ENCODE measurements around the gene GSPT1. TPM values are rescaled to one million over a fixed set of nuclear protein-coding genes. Genes with fewer than 3 reads are reported as not detected.

The GSPT1 gene
- total RNA-seq, 1 experiment from 2014 or later = 199 TPM

DNA sequence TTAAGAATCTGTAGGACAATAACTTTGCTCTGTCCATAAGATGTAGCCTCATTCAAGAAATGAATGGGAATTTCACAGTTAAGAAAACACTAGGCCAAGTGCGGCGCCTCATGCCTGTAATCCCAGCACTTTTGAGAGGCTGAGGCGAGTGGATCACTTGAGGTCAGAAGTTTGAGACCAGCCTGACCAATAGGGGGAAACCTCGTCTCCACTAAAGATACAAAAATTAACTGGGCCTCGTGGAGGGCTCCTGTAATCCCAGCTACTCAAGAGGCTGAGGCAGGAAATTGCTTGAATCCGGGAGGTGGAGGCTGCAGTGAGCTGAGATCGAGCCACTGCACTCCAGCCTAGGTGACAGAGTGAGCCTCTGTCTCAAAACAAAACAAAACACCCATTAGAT lies 44.6 kb downstream of the GSPT1 start:
- Mint-ChIP-seq H3K9me3 (ENCODE audit: unreplicated experiment) (no peaks in the 10 kb centered on the region), H3K4me1 (ENCODE audit: insufficient read depth, unreplicated experiment) (peaks cover 6% of the 10 kb centered on the region), H3K36me3 (ENCODE audit: insufficient read depth, unreplicated experiment) (peaks cover 76% of the 10 kb centered on the region), H3K4me3 (ENCODE audit: unreplicated experiment) (no peak overlapping the region), H3K27me3 (ENCODE audit: insufficient read depth, unreplicated experiment) (no peaks in the 10 kb centered on the region), H3K27ac (ENCODE audit: low read depth, unreplicated experiment) (no peak overlapping the region)
- ChIA-PET POLR2A (no interaction called here), CTCF (interaction anchor here (0.7 to 1.1 kb wide), 3 partner anchors 12 to 42 kb away, joined by 3 read pairs; no protein-coding TSS in a partner anchor)
- TF ChIP-seq, protein P1, sequence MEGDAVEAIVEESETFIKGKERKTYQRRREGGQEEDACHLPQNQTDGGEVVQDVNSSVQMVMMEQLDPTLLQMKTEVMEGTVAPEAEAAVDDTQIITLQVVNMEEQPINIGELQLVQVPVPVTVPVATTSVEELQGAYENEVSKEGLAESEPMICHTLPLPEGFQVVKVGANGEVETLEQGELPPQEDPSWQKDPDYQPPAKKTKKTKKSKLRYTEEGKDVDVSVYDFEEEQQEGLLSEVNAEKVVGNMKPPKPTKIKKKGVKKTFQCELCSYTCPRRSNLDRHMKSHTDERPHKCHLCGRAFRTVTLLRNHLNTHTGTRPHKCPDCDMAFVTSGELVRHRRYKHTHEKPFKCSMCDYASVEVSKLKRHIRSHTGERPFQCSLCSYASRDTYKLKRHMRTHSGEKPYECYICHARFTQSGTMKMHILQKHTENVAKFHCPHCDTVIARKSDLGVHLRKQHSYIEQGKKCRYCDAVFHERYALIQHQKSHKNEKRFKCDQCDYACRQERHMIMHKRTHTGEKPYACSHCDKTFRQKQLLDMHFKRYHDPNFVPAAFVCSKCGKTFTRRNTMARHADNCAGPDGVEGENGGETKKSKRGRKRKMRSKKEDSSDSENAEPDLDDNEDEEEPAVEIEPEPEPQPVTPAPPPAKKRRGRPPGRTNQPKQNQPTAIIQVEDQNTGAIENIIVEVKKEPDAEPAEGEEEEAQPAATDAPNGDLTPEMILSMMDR (IDR thresholded peaks at IDR 0.05; ENCODE audit: unreplicated experiment) = peak; percentile 7
- intact Hi-C loops (cut with micrococcal nuclease) = no loop called here
- BruUV-seq (replicated peaks) = no TSS peak
- DNase-seq (ENCODE audit: unreplicated experiment) = peak; percentile 19

DNA sequence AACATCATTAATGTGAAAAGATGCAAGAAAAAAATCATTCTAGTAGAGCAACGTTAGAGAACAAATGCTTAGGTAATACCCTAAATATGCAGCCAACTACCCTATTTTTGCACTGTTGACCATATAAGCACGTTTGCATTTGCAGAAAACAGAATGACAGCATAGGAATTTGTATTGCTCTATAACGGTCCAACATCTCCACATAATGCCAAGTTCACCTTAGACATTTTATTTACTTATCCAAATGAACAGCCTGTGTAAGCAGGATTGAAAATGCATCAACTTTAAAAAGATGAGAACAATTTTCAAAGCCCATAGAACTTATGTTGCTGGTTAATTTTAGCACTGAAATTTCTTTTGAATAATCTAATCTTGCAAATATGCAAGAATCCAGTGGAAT lies 45.4 kb downstream of the GSPT1 start:
- intact Hi-C loops (cut with micrococcal nuclease) = no loop called here
- CTCF ChIA-PET = no interaction called here
- TF ChIP-seq, protein P1 (IDR thresholded peaks at IDR 0.05; ENCODE audit: unreplicated experiment) = no peak
- Mint-ChIP-seq H3K36me3 (ENCODE audit: insufficient read depth, unreplicated experiment) (peaks cover 69% of the 10 kb centered on the region), H3K4me3 (ENCODE audit: unreplicated experiment) (no peak overlapping the region), H3K9me3 (ENCODE audit: unreplicated experiment) (no peaks in the 10 kb centered on the region), H3K4me1 (ENCODE audit: insufficient read depth, unreplicated experiment) (peaks cover 6% of the 10 kb centered on the region), H3K27ac (ENCODE audit: low read depth, unreplicated experiment) (no peak overlapping the region), H3K27me3 (ENCODE audit: insufficient read depth, unreplicated experiment) (no peaks in the 10 kb centered on the region)
- BruUV-seq (replicated peaks) = no TSS peak
- DNase-seq (ENCODE audit: unreplicated experiment) = no peak
- POLR2A ChIA-PET = no interaction called here

DNA sequence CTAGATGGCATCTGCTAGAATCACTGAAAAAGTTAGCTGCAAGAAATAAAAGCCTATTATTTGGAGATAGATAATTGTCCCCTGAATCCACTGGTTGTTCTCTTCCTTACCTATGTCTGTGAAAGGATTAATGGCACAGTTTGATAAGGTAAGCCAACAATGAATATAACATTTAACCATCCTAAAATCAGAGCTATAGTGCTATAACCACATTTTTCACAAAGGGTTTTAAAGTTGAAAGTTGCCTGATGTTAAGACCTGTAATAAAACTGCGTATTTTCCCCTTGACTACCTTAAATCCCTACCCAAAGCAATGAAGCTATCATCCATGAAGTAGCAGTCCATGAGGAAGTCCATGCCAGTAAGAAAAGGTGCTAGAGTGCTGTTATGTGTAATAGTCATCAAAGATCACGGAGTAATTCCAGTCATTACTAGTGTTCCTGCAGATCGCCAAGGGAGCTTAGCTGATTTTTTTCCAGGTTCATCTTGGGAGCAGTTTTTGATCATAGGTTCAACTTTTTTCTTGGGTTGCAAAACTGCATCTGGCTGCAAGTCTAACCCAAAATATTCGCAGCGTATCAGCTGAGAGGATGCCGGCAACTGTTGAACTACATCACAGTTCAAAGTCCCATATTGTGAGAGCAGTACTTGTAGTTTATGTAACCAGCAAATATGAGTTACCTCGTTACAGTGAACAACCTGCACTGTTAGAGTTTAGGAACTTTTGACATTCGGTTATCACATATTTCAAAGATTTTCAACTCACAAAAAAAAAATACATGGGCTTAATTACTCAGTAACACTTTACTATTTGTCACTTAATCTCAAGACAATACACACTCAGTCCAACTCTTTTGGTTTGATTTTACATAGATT lies 46.2 kb downstream of the GSPT1 start:
- TF ChIP-seq, protein P1 (IDR thresholded peaks at IDR 0.05; ENCODE audit: unreplicated experiment) = no peak
- POLR2A ChIA-PET = interaction anchor here (0.6 to 2.1 kb wide), 4 partner anchors 9 to 23 kb away, joined by 3 to 9 read pairs (median 4); partner anchors contain the start of gene RSL1D1
- BruUV-seq (replicated peaks) = no TSS peak
- H3K9me3 Mint-ChIP-seq (ENCODE audit: unreplicated experiment) = no peaks in the 10 kb centered on the region
- CTCF ChIA-PET = interaction anchor here (0.6 to 1.6 kb wide), 4 partner anchors 16 to 463 kb away, joined by 3 to 5 read pairs (median 4); no protein-coding TSS in a partner anchor
- intact Hi-C loops (cut with micrococcal nuclease) = no loop called here
- H3K27ac Mint-ChIP-seq (ENCODE audit: low read depth, unreplicated experiment) = no peak overlapping the region
- H3K4me1 Mint-ChIP-seq (ENCODE audit: insufficient read depth, unreplicated experiment) = peaks cover 6% of the 10 kb centered on the region
- H3K36me3 Mint-ChIP-seq (ENCODE audit: insufficient read depth, unreplicated experiment) = peaks cover 68% of the 10 kb centered on the region
- H3K27me3 Mint-ChIP-seq (ENCODE audit: insufficient read depth, unreplicated experiment) = no peaks in the 10 kb centered on the region
- no peak for DNase-seq (ENCODE audit: unreplicated experiment)
- H3K4me3 Mint-ChIP-seq (ENCODE audit: unreplicated experiment) = no peak overlapping the region

DNA sequence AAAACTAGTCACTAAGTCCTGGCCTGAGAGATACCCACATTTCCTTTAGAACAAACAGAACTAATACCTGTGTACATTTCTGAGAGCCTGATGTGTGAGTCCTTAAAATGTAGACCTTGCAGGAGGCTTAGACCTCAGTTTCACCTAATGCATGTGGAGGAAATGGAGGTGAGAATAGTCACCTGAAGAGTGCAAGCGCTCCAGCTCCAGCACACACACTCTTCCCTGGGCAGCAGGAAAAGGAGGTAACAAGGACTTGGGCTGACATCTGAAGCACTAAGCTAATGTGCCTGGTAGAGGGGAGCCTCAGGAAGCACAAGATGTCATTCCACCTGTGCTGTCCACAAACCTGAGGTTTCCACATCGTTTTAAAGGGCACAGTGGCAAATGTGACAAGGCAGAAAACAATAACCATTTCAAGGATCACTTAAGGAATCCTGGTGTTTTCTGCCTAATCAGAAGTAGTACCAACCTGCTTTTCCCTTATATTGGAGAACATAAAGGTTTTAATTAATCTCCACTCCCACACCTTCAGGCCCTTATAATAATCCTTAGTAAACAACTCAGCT lies 47.3 kb downstream of the GSPT1 start:
- CTCF ChIA-PET = interaction anchor here (0.6 to 1.6 kb wide), 5 partner anchors 11 to 905 kb away, joined by 3 to 8 read pairs (median 5); no protein-coding TSS in a partner anchor
- no TSS peak for BruUV-seq (replicated peaks)
- no peak for DNase-seq (ENCODE audit: unreplicated experiment)
- Mint-ChIP-seq H3K4me1 (ENCODE audit: insufficient read depth, unreplicated experiment) (peaks cover 6% of the 10 kb centered on the region), H3K9me3 (ENCODE audit: unreplicated experiment) (no peaks in the 10 kb centered on the region), H3K27ac (ENCODE audit: low read depth, unreplicated experiment) (no peak overlapping the region), H3K36me3 (ENCODE audit: insufficient read depth, unreplicated experiment) (peaks cover 59% of the 10 kb centered on the region), H3K4me3 (ENCODE audit: unreplicated experiment) (no peak overlapping the region), H3K27me3 (ENCODE audit: insufficient read depth, unreplicated experiment) (no peaks in the 10 kb centered on the region)
- intact Hi-C loops (cut with micrococcal nuclease) = no loop called here
- POLR2A ChIA-PET = interaction anchor here (1.0 to 2.1 kb wide), 6 partner anchors 8 to 21 kb away, joined by 3 to 9 read pairs (median 4); partner anchors contain the start of gene RSL1D1
- TF ChIP-seq, protein P1 (IDR thresholded peaks at IDR 0.05; ENCODE audit: unreplicated experiment) = no peak
